Measurements from ENCODE around the gene CEP164.
"Not testable (repeated sequence)": the region's sequence is repeated elsewhere in the genome, so short reads cannot be mapped to it uniquely, and the experiment has no call there.

Gene CEP164

GRCh38 chr11:117395476-117395875 lies 67.8 kb downstream of the CEP164 start:
- no peak for DNase-seq (ENCODE audit: low read depth)

- DNase-seq (ENCODE audit: low read depth): no peak
These were observed 69.3 kb downstream of the CEP164 start for GRCh38 chr11:117396970-117397369.

GRCh38 chr11:117398618-117399017 lies 71.0 kb downstream of the CEP164 start:
- not testable (repeated sequence) for DNase-seq (ENCODE audit: low read depth)

- DNase-seq (ENCODE audit: low read depth): not testable (repeated sequence)
These were observed 71.6 kb downstream of the CEP164 start for GRCh38 chr11:117399100-117399840.

- not testable (repeated sequence) for DNase-seq (ENCODE audit: low read depth)
These were observed 78.2 kb downstream of the CEP164 start for GRCh38 chr11:117405898-117406297.

GRCh38 chr11:117407016-117407415 lies 79.4 kb downstream of the CEP164 start:
- DNase-seq (ENCODE audit: low read depth): no peak

GRCh38 chr11:117408356-117408755 lies 80.7 kb downstream of the CEP164 start:
- DNase-seq (ENCODE audit: low read depth): no peak

GRCh38 chr11:117409511-117409910 lies 81.9 kb downstream of the CEP164 start:
- no peak for DNase-seq (ENCODE audit: low read depth)

- no peak for DNase-seq (ENCODE audit: low read depth)
These were observed 82.6 kb downstream of the CEP164 start for GRCh38 chr11:117410238-117410637.

- DNase-seq (ENCODE audit: low read depth): no peak
These were observed 83.4 kb downstream of the CEP164 start for GRCh38 chr11:117410861-117411710.

- DNase-seq (ENCODE audit: low read depth): no peak
These were observed 84.1 kb downstream of the CEP164 start for GRCh38 chr11:117411736-117412135.

- DNase-seq (ENCODE audit: low read depth): no peak
These were observed 84.5 kb downstream of the CEP164 start for GRCh38 chr11:117412176-117412575.

- no peak for DNase-seq (ENCODE audit: low read depth)
These were observed 85.1 kb downstream of the CEP164 start for GRCh38 chr11:117412653-117413275.

GRCh38 chr11:117413616-117414015 lies 86.0 kb downstream of the CEP164 start:
- DNase-seq (ENCODE audit: low read depth): no peak

GRCh38 chr11:117414724-117415123 lies 87.1 kb downstream of the CEP164 start:
- no peak for DNase-seq (ENCODE audit: low read depth)

GRCh38 chr11:117415358-117415896 lies 87.8 kb downstream of the CEP164 start:
- no peak for DNase-seq (ENCODE audit: low read depth)

- DNase-seq (ENCODE audit: low read depth): no peak
These were observed 89.7 kb downstream of the CEP164 start for GRCh38 chr11:117417342-117417741.

- DNase-seq (ENCODE audit: low read depth): no peak
These were observed 90.2 kb downstream of the CEP164 start for GRCh38 chr11:117417856-117418255.

- no peak for DNase-seq (ENCODE audit: low read depth)
These were observed 91.3 kb downstream of the CEP164 start for GRCh38 chr11:117418737-117419481.

- DNase-seq (ENCODE audit: low read depth): no peak
These were observed 92.0 kb downstream of the CEP164 start for GRCh38 chr11:117419482-117420142.

- no peak for DNase-seq (ENCODE audit: low read depth)
These were observed 92.5 kb downstream of the CEP164 start for GRCh38 chr11:117420143-117420485.
